22Rv1 (cell line): Measurements from ENCODE around the gene BTG1.

Source experiments
- H3K27ac ChIP-seq: fragments of 450-650 bp; 2 replicates; pipeline ENCODE4 v1.5.1; 2017
- CTCF ChIP-seq: fragments of 450-650 bp; IDR thresholded peaks from 2 replicates; pipeline ENCODE4 v1.5.1; 2017; ENCODE audit warnings: mild to moderate bottlenecking
- ZFX ChIP-seq: fragments of 450-650 bp; IDR thresholded peaks from 2 replicates; pipeline ENCODE4 v1.6.1; 2017; ENCODE audit warnings: antibody characterized with exemption, borderline replicate concordance

BTG1 gene

DNA sequence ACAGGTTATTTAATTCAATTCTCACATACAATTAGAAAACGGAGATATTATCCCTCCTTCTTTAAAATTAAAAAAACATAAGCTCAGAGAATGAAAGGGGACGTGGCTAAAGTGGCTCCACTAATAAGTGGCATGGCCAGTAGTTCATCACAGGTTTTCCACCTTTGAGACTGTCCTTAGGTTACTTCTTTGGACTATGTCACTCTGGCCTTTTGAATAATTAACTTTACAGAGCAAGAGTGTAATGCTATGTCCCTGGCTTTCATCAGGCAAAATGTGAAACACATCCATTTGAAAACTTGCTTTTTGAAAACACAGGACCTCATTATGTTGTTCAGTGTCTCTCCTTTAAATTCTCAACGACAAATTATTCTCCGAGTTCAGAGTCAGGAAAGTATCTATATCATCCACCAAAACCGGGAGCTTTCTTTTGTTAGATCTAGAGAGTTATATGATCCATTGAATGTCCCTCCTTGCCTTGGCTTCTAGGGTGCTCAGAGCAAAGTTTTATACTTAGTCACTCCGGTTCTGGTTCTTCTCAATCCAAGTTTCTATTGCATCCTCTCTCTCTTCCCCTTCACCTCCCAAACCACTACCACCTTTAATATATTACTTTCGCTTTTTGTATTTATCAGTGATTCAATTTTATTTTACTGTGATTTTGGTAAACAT lies 43.0 kb upstream of the BTG1 start:
- no peak for TF ChIP-seq ZFX
- TF ChIP-seq CTCF = no peak
- no peak overlapping the region for H3K27ac ChIP-seq

- H3K27ac ChIP-seq = no peak overlapping the region
- TF ChIP-seq CTCF (no peak), ZFX (no peak)
These were observed 40.4 kb upstream of the BTG1 start for GRCh38 chr12:92186038-92186470.

GRCh38 chr12:92185052-92185451 lies 39.4 kb upstream of the BTG1 start:
- TF ChIP-seq ZFX (no peak), CTCF (no peak)
- H3K27ac ChIP-seq = no peak overlapping the region

DNA sequence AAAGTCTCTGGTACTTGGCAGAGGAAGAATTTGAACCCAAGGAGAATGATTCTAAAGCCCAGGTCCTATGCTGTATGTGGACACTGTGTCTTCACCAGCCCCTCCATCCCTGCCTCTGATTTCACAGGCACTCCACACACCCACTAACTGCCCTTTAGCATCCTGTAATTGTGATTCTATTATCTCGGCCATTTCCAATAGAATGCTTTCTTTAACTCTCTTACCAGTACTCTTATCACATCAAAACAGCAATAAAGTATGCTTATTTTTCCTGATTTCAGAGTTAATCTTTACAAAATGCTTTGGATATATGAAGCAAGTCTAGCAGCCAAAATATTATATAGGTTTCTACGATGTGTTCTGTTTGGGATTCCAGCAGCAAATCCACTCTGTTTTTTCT lies 37.9 kb upstream of the BTG1 start:
- no peak overlapping the region for H3K27ac ChIP-seq
- no peak for TF ChIP-seq CTCF
- no peak for TF ChIP-seq ZFX

GRCh38 chr12:92178340-92178739 lies 32.7 kb upstream of the BTG1 start:
- TF ChIP-seq CTCF = no peak
- TF ChIP-seq ZFX = no peak
- no peak overlapping the region for H3K27ac ChIP-seq

DNA sequence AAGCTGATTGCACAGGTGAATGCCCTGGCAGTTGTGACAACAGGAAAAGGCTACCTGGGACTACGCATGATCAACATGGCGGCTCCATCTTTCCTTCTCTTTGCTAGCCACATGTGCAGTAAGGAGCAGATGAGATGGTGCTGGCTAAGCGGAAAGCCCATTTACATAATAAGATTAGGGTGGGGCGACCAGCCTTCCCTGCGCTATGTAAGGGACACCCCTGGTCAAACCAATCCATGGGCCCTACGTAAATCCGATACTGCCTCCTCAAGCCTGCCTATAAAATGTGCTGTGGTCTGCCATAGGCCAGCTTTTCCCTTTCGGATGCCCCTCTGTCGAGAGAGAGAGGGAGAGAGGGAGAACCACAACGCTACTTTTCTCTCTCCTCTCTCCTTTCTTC lies 31.0 kb upstream of the BTG1 start:
- no peak for TF ChIP-seq ZFX
- H3K27ac ChIP-seq = no peak overlapping the region

- TF ChIP-seq CTCF (no peak), ZFX (no peak)
- H3K27ac ChIP-seq = no peak overlapping the region
These were observed 30.3 kb upstream of the BTG1 start for GRCh38 chr12:92175961-92176360.

DNA sequence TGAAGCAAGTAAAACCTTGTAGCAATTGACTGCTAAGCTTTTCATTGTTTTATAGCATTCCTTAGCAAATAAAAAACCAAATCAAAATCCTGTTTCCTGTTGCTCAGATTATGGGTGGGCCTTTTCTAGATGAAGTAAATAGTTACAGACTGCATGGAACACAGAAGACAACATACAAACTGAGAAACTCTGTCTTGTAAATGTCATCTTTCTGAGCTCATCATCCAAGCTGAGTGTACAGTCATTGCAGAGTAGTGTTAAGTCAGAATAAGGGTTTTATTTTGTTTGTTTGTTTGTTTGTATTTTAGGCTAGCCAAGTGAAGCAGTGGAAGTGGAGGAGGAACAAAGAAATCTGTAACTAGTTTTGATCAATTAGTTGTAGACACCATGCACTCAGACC lies 24.4 kb upstream of the BTG1 start:
- no peak overlapping the region for H3K27ac ChIP-seq
- TF ChIP-seq ZFX = no peak
- no peak for TF ChIP-seq CTCF
